A549 (cell line): Measurements from ENCODE around the gene INPP4B. TPM values are rescaled to one million over a fixed set of nuclear protein-coding genes. Genes with fewer than 3 reads are reported as not detected.

Experiments
- ATAC-seq, 2 experiments: fragments of 200-7000 bp in 1 of 2; fragments of >200 bp in 1 of 2; cut with Nextera tagmentation in 1 of 2; cut with Tn5 transposase in 1 of 2; 3 replicates each; pipeline versions ENCODE4 v1.8.0 to v1.9.1; 2018 to 2020; ENCODE audit warnings: mild to moderate bottlenecking in 1 of 2, moderate library complexity in 1 of 2
- CTCF ChIA-PET: fragments of 300-600 bp; sonication (Branson Sonifier 250); formaldehyde crosslinking; extraction: SDS; loops from one replicate; lab custom pipeline; 2021; ENCODE audit warnings: antibody characterized with exemption, inconsistent platforms; lab: Yijun Ruan, JAX
- POLR2A ChIA-PET: fragments of 350-600 bp; formaldehyde crosslinking; extraction: SDS; loops from one replicate; lab custom pipeline; 2021; ENCODE audit warnings: antibody characterized with exemption, inconsistent platforms; lab: Yijun Ruan, JAX
- DNase-seq, 2 experiments: peaks; one replicate each; pipeline versions ENCODE4 v3.0.0 to v3.0.0-alpha.2; 2011 to 2016; ENCODE audit warnings: low read depth in 1 of 2, low spot score in 1 of 2
- FAIRE-seq: peaks from 2 replicates; lab custom pipeline; 2011; peaks lifted over from hg19 to GRCh38; lab: Jason Lieb, UNC
- H3K27ac ChIP-seq, 2 experiments: fragments of >200 bp; sonication (Bioruptor Twin); formaldehyde crosslinking; 3 replicates each; pipeline ENCODE4 v1.5.1; 2016 to 2017
- H3K4me1 ChIP-seq: fragments of >200 bp; sonication (Bioruptor Twin); formaldehyde crosslinking; 3 replicates; pipeline ENCODE4 v1.6.1; 2016
- H3K4me2 ChIP-seq: fragments of >200 bp; sonication (Bioruptor Twin); formaldehyde crosslinking; 3 replicates; pipeline ENCODE4 v1.6.1; 2016
- H3K4me3 ChIP-seq: fragments of >200 bp; sonication (Bioruptor Twin); formaldehyde crosslinking; 3 replicates; pipeline ENCODE4 v1.5.1; 2016
- H3K9me3 ChIP-seq: fragments of >200 bp; sonication (Bioruptor Twin); formaldehyde crosslinking; 3 replicates; pipeline ENCODE4 v1.6.1; 2016
- BHLHE40 ChIP-seq: IDR thresholded peaks from 2 replicates; pipeline ENCODE4 v1.6.1; 2012; ENCODE audit warnings: low read depth, low read length, inconsistent platforms
- CBX2 ChIP-seq: fragments of 200-600 bp; sonication (generic); IDR thresholded peaks from 2 replicates; pipeline ENCODE4 v1.6.1; 2016; ENCODE audit warnings: low read depth, mild to moderate bottlenecking, borderline replicate concordance
- CEBPB ChIP-seq, 2 experiments: fragments of >200 bp in 1 of 2; sonication (Bioruptor Twin) in 1 of 2; formaldehyde crosslinking in 1 of 2; IDR thresholded peaks; 2 replicates each; pipeline ENCODE4 v1.6.1; 2012 to 2016
- EHF ChIP-seq: fragments of 250-450 bp; sonication (Bioruptor Pico); IDR thresholded peaks from 2 replicates; pipeline ENCODE4 v1.5.0; 2020; ENCODE audit warnings: mild to moderate bottlenecking
- EHMT2 ChIP-seq: fragments of 200-600 bp; sonication (generic); IDR thresholded peaks from 2 replicates; pipeline ENCODE4 v1.6.1; 2016; ENCODE audit warnings: antibody characterized with exemption, low read depth, mild to moderate bottlenecking, moderate library complexity
- FOSL2 ChIP-seq, 2 experiments: fragments of 450-650 bp in 1 of 2; fragments of >200 bp in 1 of 2; sonication (Bioruptor Twin) in 1 of 2; formaldehyde crosslinking; IDR thresholded peaks; 2 replicates each; pipeline versions ENCODE4 v1.5.0 to v1.6.1; 2016 to 2020; ENCODE audit warnings: mild to moderate bottlenecking in 1 of 2, moderate library complexity in 1 of 2
- GATA3 ChIP-seq: IDR thresholded peaks from 2 replicates; pipeline ENCODE4 v1.6.1; 2012; ENCODE audit warnings: borderline replicate concordance
- HDAC2 ChIP-seq: fragments of 200-600 bp; sonication (generic); IDR thresholded peaks from 2 replicates; pipeline ENCODE4 v1.6.1; 2016
- HEYL ChIP-seq: fragments of 250-450 bp; sonication (Bioruptor Pico); IDR thresholded peaks from 2 replicates; pipeline ENCODE4 v1.8.0; 2021; ENCODE audit warnings: mild to moderate bottlenecking, moderate library complexity
- HOXB13 ChIP-seq: fragments of 250-450 bp; sonication (Bioruptor Pico); IDR thresholded peaks from 2 replicates; pipeline ENCODE4 v1.5.0; 2020; ENCODE audit warnings: low read depth, mild to moderate bottlenecking, moderate library complexity
- JUN ChIP-seq, 2 experiments: fragments of >200 bp; sonication (Bioruptor Twin); formaldehyde crosslinking; IDR thresholded peaks; 2 replicates in 1 of 2; 3 replicates in 1 of 2; pipeline ENCODE4 v1.6.1; 2016 to 2017
- MAFK ChIP-seq: fragments of 450-650 bp; IDR thresholded peaks from 2 replicates; pipeline ENCODE4 v1.6.1; 2014; ENCODE audit not compliant: partially characterized antibody
- MAZ ChIP-seq: fragments of 150-350 bp; IDR thresholded peaks from 2 replicates; pipeline ENCODE4 v1.6.1; 2014; ENCODE audit warnings: antibody characterized with exemption, low read depth, low read length, borderline replicate concordance
- NFE2L2 ChIP-seq: fragments of 150-350 bp; conservative IDR thresholded peaks from 2 replicates; pipeline ENCODE4 v1.6.1; 2014; ENCODE audit warnings: low read length
- NPAS2 ChIP-seq: fragments of 250-450 bp; sonication (Bioruptor Pico); IDR thresholded peaks from 2 replicates; pipeline ENCODE4 v1.8.0; 2022; ENCODE audit warnings: mild to moderate bottlenecking, moderate library complexity, borderline replicate concordance
- PHF8 ChIP-seq: fragments of 200-600 bp; sonication (generic); IDR thresholded peaks from 2 replicates; pipeline ENCODE4 v1.6.1; 2016; ENCODE audit warnings: low read depth, mild to moderate bottlenecking, antibody characterized with exemption, moderate library complexity, borderline replicate concordance
- RAD21 ChIP-seq, 2 experiments: fragments of >200 bp in 1 of 2; sonication (Bioruptor Twin) in 1 of 2; formaldehyde crosslinking in 1 of 2; IDR thresholded peaks in 1 of 2; conservative IDR thresholded peaks in 1 of 2; 2 replicates in 1 of 2; 3 replicates in 1 of 2; pipeline ENCODE4 v1.6.1; 2012 to 2018; ENCODE audit warnings: inconsistent platforms in 1 of 2
- RARB ChIP-seq: fragments of 250-450 bp; sonication (Bioruptor Pico); IDR thresholded peaks from 2 replicates; pipeline ENCODE4 v1.8.0; 2021; ENCODE audit warnings: mild to moderate bottlenecking, moderate library complexity
- RCOR1 ChIP-seq: fragments of 150-350 bp; IDR thresholded peaks from 2 replicates; pipeline ENCODE4 v1.6.1; 2014; ENCODE audit warnings: antibody characterized with exemption, low read length, low read depth
- SMC3 ChIP-seq: fragments of >200 bp; sonication (Bioruptor Twin); formaldehyde crosslinking; IDR thresholded peaks from 3 replicates; pipeline ENCODE4 v1.6.1; 2018; ENCODE audit warnings: inconsistent platforms
- TFCP2L1 ChIP-seq: fragments of 250-450 bp; sonication (Bioruptor Pico); IDR thresholded peaks from 2 replicates; pipeline ENCODE4 v1.5.0; 2021; ENCODE audit warnings: mild to moderate bottlenecking
- ZC3H11A ChIP-seq: fragments of 450-650 bp; IDR thresholded peaks from 2 replicates; pipeline ENCODE4 v1.6.1; 2014; ENCODE audit warnings: antibody characterized with exemption, mild to moderate bottlenecking
- ZFP36 ChIP-seq: fragments of 450-650 bp; IDR thresholded peaks from 2 replicates; pipeline ENCODE4 v1.6.1; 2014; ENCODE audit warnings: borderline replicate concordance; ENCODE audit not compliant: partially characterized antibody
- ZNF302 ChIP-seq: fragments of 250-450 bp; sonication (Bioruptor Pico); IDR thresholded peaks from 2 replicates; pipeline ENCODE4 v1.9.0; 2021; ENCODE audit warnings: inconsistent platforms, mild to moderate bottlenecking, moderate library complexity
- WGBS: methylation state at CpG from one replicate; pipeline ENCODE4 v1.1.6; 2017; ENCODE audit errors: missing lambda C conversion rate; 5-methylcytosine and 5-hydroxymethylcytosine counted together
- polyA plus RNA-seq, 4 experiments: library from polyadenylated mRNA; depleted of rRNA in 3 of 4; stranded (reverse); fragments of >200 nt; fragmentation: RNase III in 1 of 4; extraction: RNeasy Plus Mini Kit Qiagen cat#74134 plus additional on column Dnase treatment in 1 of 4; gene quantifications; 2 replicates in 3 of 4; 3 replicates in 1 of 4; pipeline ENCODE4 v1.2.3, GENCODE V29; 2011 to 2017
- TF ChIP-seq, protein P1 (sequence below): fragments of 150-350 bp; IDR thresholded peaks from 2 replicates; pipeline ENCODE4 v1.6.1; 2014; ENCODE audit warnings: low read depth, mild to moderate bottlenecking, low read length
- TF ChIP-seq, protein P2 (sequence below): fragments of >200 bp; sonication (Bioruptor Twin); formaldehyde crosslinking; IDR thresholded peaks from 3 replicates; pipeline ENCODE4 v1.5.1; 2016
- TF ChIP-seq, protein P3 (sequence below): IDR thresholded peaks from 2 replicates; pipeline ENCODE4 v1.6.1; 2012
- TF ChIP-seq, protein P4 (sequence below): fragments of >200 bp; sonication (Bioruptor Twin); formaldehyde crosslinking; IDR thresholded peaks from 3 replicates; pipeline ENCODE4 v1.6.1; 2016

Gene INPP4B
- polyA plus RNA-seq, 2 of the 4 experiments (the other 2 are of a cell fraction) = 7.2 to 14.9 TPM

DNA sequence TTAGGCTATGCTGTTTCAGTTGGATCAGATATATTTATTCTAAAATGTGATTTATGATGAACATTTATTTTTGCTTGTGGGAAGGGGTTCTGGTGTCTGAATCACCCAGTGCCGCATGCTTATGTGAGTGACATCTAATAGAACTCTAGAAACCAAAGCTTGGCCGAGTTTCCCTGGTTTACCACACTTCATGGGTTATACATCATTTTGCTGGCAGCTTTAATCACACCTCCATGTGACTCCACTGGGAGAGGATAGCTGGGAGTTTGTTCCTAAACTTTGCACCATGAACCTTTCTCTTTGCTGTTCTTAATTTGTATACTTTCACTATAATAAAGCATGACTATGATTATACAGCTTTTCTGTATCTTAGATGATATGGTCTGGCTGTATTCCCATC is 382.9 kb downstream of the INPP4B start:
- ChIA-PET CTCF (no interaction called here), POLR2A (no interaction called here)
- FAIRE-seq = no peak
- DNase-seq = no peak
- Histone ChIP-seq H3K27ac (no peak overlapping the region), H3K9me3 (no peaks in the 10 kb centered on the region), H3K4me3 (no peak overlapping the region), H3K4me2 (no peak overlapping the region), H3K4me1 (peaks cover 6% of the 10 kb centered on the region; the same call in 1 of the 3 replicates)
- TF ChIP-seq RAD21 (conservative IDR thresholded peaks at IDR 0.05 in 1 of 2, IDR thresholded peaks at IDR 0.05 in 1 of 2) = no peak
- TF ChIP-seq BHLHE40 = no peak
- no peak for TF ChIP-seq FOSL2 (IDR thresholded peaks at IDR 0.05)
- TF ChIP-seq FOSL2 (CRISPR knock-in tag; IDR thresholded peaks at IDR 0.05) = no peak
- no peak for TF ChIP-seq EHF (CRISPR knock-in tag)
- TF ChIP-seq PHF8 = no peak
- TF ChIP-seq GATA3 = no peak
- TF ChIP-seq EHMT2 = no peak
- no peak for TF ChIP-seq HOXB13
- no peak for TF ChIP-seq NFE2L2
- TF ChIP-seq RARB (CRISPR knock-in tag) = no peak
- TF ChIP-seq MAZ = no peak
- no peak for TF ChIP-seq SMC3
- TF ChIP-seq, protein P1, sequence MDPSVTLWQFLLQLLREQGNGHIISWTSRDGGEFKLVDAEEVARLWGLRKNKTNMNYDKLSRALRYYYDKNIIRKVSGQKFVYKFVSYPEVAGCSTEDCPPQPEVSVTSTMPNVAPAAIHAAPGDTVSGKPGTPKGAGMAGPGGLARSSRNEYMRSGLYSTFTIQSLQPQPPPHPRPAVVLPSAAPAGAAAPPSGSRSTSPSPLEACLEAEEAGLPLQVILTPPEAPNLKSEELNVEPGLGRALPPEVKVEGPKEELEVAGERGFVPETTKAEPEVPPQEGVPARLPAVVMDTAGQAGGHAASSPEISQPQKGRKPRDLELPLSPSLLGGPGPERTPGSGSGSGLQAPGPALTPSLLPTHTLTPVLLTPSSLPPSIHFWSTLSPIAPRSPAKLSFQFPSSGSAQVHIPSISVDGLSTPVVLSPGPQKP = no peak
- TF ChIP-seq JUN (IDR thresholded peaks at IDR 0.05) = no peak
- TF ChIP-seq ZFP36 = no peak
- ATAC-seq = no peak
- 80% methylated on average over 2 of the region's 2 CpGs for WGBS

DNA sequence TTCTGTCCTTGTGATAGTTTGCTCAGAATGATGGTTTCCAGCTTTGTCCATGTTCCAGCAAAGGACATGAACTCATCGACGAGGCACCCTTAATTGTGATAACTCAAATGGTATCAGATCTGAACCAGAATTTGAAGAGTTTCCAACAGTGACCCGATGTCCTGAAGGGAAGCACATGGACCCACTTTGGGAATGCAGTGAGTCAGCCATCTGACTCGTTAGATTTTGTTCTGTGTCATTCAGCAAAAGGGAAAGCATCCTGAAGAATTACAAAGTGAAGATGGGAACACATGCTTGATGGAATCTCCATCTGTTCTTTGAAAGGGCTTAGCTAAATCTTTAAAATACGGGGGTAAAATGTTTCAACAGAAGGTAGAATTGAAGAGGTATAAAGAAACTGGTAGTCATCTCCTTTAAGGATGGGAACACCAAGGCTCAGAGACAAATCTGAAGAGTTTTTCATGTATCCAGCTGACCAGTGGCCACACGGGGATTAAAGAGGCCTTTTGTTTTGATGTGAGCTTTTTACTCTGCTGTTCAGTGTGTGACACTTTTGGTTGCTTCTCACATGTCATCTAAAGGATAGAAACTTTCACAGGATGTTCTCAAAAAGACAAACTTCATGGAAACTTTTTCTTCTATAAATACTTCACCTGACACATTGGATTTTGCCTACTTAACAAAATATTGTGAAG is 393.8 kb downstream of the INPP4B start:
- H3K9me3 ChIP-seq = peaks cover 10% of the 10 kb centered on the region; the same call in 1 of the 3 replicates
- POLR2A ChIA-PET = no interaction called here
- no peak for ATAC-seq
- no peak overlapping the region for H3K4me3 ChIP-seq
- CTCF ChIA-PET = no interaction called here
- no peak overlapping the region for H3K27ac ChIP-seq
- H3K4me2 ChIP-seq = no peak overlapping the region
- DNase-seq = no peak
- WGBS = 63% methylated on average over 5 of the region's 6 CpGs
- TF ChIP-seq ZNF302 (CRISPR knock-in tag) = no peak
- TF ChIP-seq MAFK = no peak
- no peak for TF ChIP-seq CBX2
- TF ChIP-seq, protein P2, sequence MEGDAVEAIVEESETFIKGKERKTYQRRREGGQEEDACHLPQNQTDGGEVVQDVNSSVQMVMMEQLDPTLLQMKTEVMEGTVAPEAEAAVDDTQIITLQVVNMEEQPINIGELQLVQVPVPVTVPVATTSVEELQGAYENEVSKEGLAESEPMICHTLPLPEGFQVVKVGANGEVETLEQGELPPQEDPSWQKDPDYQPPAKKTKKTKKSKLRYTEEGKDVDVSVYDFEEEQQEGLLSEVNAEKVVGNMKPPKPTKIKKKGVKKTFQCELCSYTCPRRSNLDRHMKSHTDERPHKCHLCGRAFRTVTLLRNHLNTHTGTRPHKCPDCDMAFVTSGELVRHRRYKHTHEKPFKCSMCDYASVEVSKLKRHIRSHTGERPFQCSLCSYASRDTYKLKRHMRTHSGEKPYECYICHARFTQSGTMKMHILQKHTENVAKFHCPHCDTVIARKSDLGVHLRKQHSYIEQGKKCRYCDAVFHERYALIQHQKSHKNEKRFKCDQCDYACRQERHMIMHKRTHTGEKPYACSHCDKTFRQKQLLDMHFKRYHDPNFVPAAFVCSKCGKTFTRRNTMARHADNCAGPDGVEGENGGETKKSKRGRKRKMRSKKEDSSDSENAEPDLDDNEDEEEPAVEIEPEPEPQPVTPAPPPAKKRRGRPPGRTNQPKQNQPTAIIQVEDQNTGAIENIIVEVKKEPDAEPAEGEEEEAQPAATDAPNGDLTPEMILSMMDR = no peak
- no peak for TF ChIP-seq HDAC2
- TF ChIP-seq BHLHE40 = no peak
- no peak for TF ChIP-seq HEYL (CRISPR knock-in tag)
- no peak for TF ChIP-seq JUN (IDR thresholded peaks at IDR 0.05)
- TF ChIP-seq NFE2L2 = no peak
- TF ChIP-seq CEBPB (IDR thresholded peaks at IDR 0.05) = no peak
- TF ChIP-seq TFCP2L1 (CRISPR knock-in tag) = no peak
- TF ChIP-seq MAZ = no peak
- TF ChIP-seq, protein P3, sequence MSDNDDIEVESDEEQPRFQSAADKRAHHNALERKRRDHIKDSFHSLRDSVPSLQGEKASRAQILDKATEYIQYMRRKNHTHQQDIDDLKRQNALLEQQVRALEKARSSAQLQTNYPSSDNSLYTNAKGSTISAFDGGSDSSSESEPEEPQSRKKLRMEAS = no peak
- TF ChIP-seq, protein P4, sequence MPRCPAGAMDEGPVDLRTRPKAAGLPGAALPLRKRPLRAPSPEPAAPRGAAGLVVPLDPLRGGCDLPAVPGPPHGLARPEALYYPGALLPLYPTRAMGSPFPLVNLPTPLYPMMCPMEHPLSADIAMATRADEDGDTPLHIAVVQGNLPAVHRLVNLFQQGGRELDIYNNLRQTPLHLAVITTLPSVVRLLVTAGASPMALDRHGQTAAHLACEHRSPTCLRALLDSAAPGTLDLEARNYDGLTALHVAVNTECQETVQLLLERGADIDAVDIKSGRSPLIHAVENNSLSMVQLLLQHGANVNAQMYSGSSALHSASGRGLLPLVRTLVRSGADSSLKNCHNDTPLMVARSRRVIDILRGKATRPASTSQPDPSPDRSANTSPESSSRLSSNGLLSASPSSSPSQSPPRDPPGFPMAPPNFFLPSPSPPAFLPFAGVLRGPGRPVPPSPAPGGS = no peak
- no peak for TF ChIP-seq RCOR1
- TF ChIP-seq NPAS2 (CRISPR knock-in tag) = no peak
- no peak for TF ChIP-seq ZC3H11A
- H3K4me1 ChIP-seq = no peaks in the 10 kb centered on the region
- no peak for FAIRE-seq
